ENCODE results near the gene ARTN.

- no peak for TF ChIP-seq CTCF (conservative IDR thresholded peaks at IDR 0.05; ENCODE audit: low read depth, low read length)
- TF ChIP-seq EZH2 (IDR thresholded peaks at IDR 0.05; ENCODE audit: low read length, unreplicated experiment), result no peak
Measured at GRCh38 chr1:43938892-43939587, 5.4 kb downstream of the ARTN start.

Measured in PC-3 (cell line).